GM21723 (cell line): ENCODE measurements around the gene ARHGAP1.

Experiments used
- ATAC-seq: cut with Tn5 transposase; IDR thresholded peaks from one replicate; pipeline ENCODE4 v1.9.1; 2021; ENCODE audit warnings: mild to moderate bottlenecking, moderate library complexity; ENCODE audit not compliant: unreplicated experiment

Gene ARHGAP1

GRCh38 chr11:46643986-46644385 lies 56.4 kb downstream of the ARHGAP1 start:
- ATAC-seq, result no peak

- no peak for ATAC-seq
Observed at GRCh38 chr11:46643531-46643930, 56.9 kb downstream of the ARHGAP1 start.

- no peak for ATAC-seq
Observed at GRCh38 chr11:46642627-46643335, 57.6 kb downstream of the ARHGAP1 start.

GRCh38 chr11:46641639-46642038 lies 58.8 kb downstream of the ARHGAP1 start:
- ATAC-seq, result no peak

GRCh38 chr11:46640036-46640788 lies 60.2 kb downstream of the ARHGAP1 start:
- no peak for ATAC-seq

- ATAC-seq, result no peak
Observed at GRCh38 chr11:46639197-46639839, 61.1 kb downstream of the ARHGAP1 start.

GRCh38 chr11:46637546-46637945 lies 62.9 kb downstream of the ARHGAP1 start:
- no peak for ATAC-seq

- ATAC-seq, result no peak
Observed at GRCh38 chr11:46635557-46636139, 64.8 kb downstream of the ARHGAP1 start.

GRCh38 chr11:46633291-46634217 lies 66.9 kb downstream of the ARHGAP1 start:
- ATAC-seq, result no peak

- no peak for ATAC-seq
Observed at GRCh38 chr11:46632502-46632901, 67.9 kb downstream of the ARHGAP1 start.

GRCh38 chr11:46631676-46632075 lies 68.7 kb downstream of the ARHGAP1 start:
- ATAC-seq, result no peak

- ATAC-seq, result no peak
Observed at GRCh38 chr11:46630237-46630636, 70.2 kb downstream of the ARHGAP1 start.

GRCh38 chr11:46628961-46629360 lies 71.5 kb downstream of the ARHGAP1 start:
- no peak for ATAC-seq
